GM12878 (cell line): ENCODE data around the gene KLHL36. TPM values are rescaled to one million over a fixed set of nuclear protein-coding genes. Genes with fewer than 3 reads are reported as not detected.

Experiments
- ASH2L ChIP-seq: fragments of 300-600, 200-600 bp; sonication (generic); IDR thresholded peaks from 2 replicates; pipeline ENCODE4 v1.6.1; 2017; ENCODE audit warnings: low read depth, mild to moderate bottlenecking, borderline replicate concordance
- BHLHE40 ChIP-seq, 2 experiments: fragments of 450-650 bp in 1 of 2; IDR thresholded peaks; 2 replicates each; pipeline ENCODE4 v1.6.1; 2011 to 2017; ENCODE audit warnings: low read depth in 2 of 2, borderline replicate concordance in 1 of 2, improper control_type of control experiment in 1 of 2, low read length in 1 of 2, mild to moderate bottlenecking in 1 of 2
- BRCA1 ChIP-seq: IDR thresholded peaks from 2 replicates; pipeline ENCODE4 v1.6.1; 2011; ENCODE audit warnings: low read depth, low read length, improper control_type of control experiment
- CBX3 ChIP-seq: fragments of 200-600 bp; sonication (generic); IDR thresholded peaks from 2 replicates; pipeline ENCODE4 v1.6.1; 2016; ENCODE audit warnings: low read depth, borderline replicate concordance
- ESRRA ChIP-seq: IDR thresholded peaks from 2 replicates; pipeline ENCODE4 v1.6.1; 2012; ENCODE audit warnings: mild to moderate bottlenecking, low read length, improper control_type of control experiment
- FOS ChIP-seq: IDR thresholded peaks from 3 replicates; pipeline ENCODE4 v1.6.1; 2011; ENCODE audit warnings: borderline replicate concordance; ENCODE audit not compliant: insufficient read length; ENCODE audit errors: extremely low read depth
- HDGF ChIP-seq: fragments of 450-650 bp; IDR thresholded peaks from 2 replicates; pipeline ENCODE4 v1.6.1; 2016; ENCODE audit warnings: antibody characterized with exemption
- IKZF2 ChIP-seq, 2 experiments: fragments of 450-650 bp; IDR thresholded peaks; 2 replicates each; pipeline ENCODE4 v1.6.1; 2017; ENCODE audit warnings: mild to moderate bottlenecking in 2 of 2, moderate library complexity in 2 of 2
- KAT2A ChIP-seq: conservative IDR thresholded peaks from 2 replicates; pipeline ENCODE4 v1.6.1; 2011; ENCODE audit warnings: low read depth, low read length; ENCODE audit not compliant: control insufficient read depth
- PAX5 ChIP-seq: IDR thresholded peaks from 2 replicates; pipeline ENCODE4 v1.6.1; 2011; ENCODE audit warnings: low read depth, low read length, borderline replicate concordance
- PKNOX1 ChIP-seq: fragments of 450-650 bp; IDR thresholded peaks from 2 replicates; pipeline ENCODE4 v1.6.1; 2016; ENCODE audit warnings: mild to moderate bottlenecking
- PML ChIP-seq: IDR thresholded peaks from 2 replicates; pipeline ENCODE4 v1.6.1; 2012; ENCODE audit warnings: low read length, inconsistent platforms
- USF1 ChIP-seq: IDR thresholded peaks from 2 replicates; pipeline ENCODE4 v1.6.1; 2011; ENCODE audit warnings: borderline replicate concordance, low read depth, mild to moderate bottlenecking, moderate library complexity, mixed read lengths, low read length; ENCODE audit not compliant: insufficient read depth; ENCODE audit errors: extremely low read length
- YY1 ChIP-seq: IDR thresholded peaks from 2 replicates; pipeline ENCODE4 v1.6.1; 2011; ENCODE audit warnings: low read depth, mild to moderate bottlenecking, low read length
- ZNF207 ChIP-seq: fragments of 450-650 bp; IDR thresholded peaks from 2 replicates; pipeline ENCODE4 v1.6.1; 2014; ENCODE audit warnings: antibody characterized with exemption, mild to moderate bottlenecking, borderline replicate concordance
- ZNF384 ChIP-seq: IDR thresholded peaks from 2 replicates; pipeline ENCODE4 v1.6.1; 2012; ENCODE audit warnings: low read depth, mild to moderate bottlenecking, low read length, improper control_type of control experiment, borderline replicate concordance
- ZNF592 ChIP-seq: fragments of 450-650 bp; IDR thresholded peaks from 2 replicates; pipeline ENCODE4 v1.6.1; 2017; ENCODE audit warnings: mild to moderate bottlenecking, moderate library complexity
- polyA plus RNA-seq, 11 experiments: library from polyadenylated mRNA; depleted of rRNA in 4 of 11; unstranded in 6 of 11; stranded (reverse) in 5 of 11; fragments of >200 nt; fragmentation: Nextera tagmentation in 4 of 11; fragmentation: Illumina TruSeq in 1 of 11; extraction: Ambion mirVana in 4 of 11; extraction: Trizol in 1 of 11; gene quantifications; 1 replicate in 1 of 11; 2 replicates in 10 of 11; pipeline versions ENCODE4 v1.2.1 to v1.2.3, GENCODE V29; 2011 to 2016; ENCODE audit warnings: inconsistent platforms in 2 of 11, missing spikeins in 2 of 11, low read depth in 1 of 11
- total RNA-seq, 4 experiments: library from RNA; depleted of rRNA in 3 of 4; stranded (reverse); fragments of >200 nt in 3 of 4; fragmentation: Illumina TruSeq in 1 of 4; extraction: Trizol in 1 of 4; gene quantifications; 2 replicates each; pipeline versions ENCODE4 v1.2.1 to v1.2.3, GENCODE V29; 2013 to 2021
- TF ChIP-seq, protein P1 (sequence below): fragments of 450-650 bp; IDR thresholded peaks from 2 replicates; pipeline ENCODE4 v1.6.1; 2017; ENCODE audit warnings: mild to moderate bottlenecking, moderate library complexity

The KLHL36 gene
- total and polyA plus RNA-seq, 10 of the 15 experiments (the other 5 are each of a cell fraction or from before 2014, with no cell fraction given), result 2.6 to 45.3 (median 16.8) TPM

GRCh38 chr16:84687715-84688114, 39.4 kb downstream of the KLHL36 start (continued):
- peak; percentile 41 for TF ChIP-seq USF1
- TF ChIP-seq CBX3, result no peak
- 0 out of 4 replicates have a peak, but pooled peaks of 1 of the 2 experiments have one; percentile 11 for TF ChIP-seq IKZF2 (IDR thresholded peaks at IDR 0.05)
- TF ChIP-seq FOS, result no peak
- TF ChIP-seq, protein P1, sequence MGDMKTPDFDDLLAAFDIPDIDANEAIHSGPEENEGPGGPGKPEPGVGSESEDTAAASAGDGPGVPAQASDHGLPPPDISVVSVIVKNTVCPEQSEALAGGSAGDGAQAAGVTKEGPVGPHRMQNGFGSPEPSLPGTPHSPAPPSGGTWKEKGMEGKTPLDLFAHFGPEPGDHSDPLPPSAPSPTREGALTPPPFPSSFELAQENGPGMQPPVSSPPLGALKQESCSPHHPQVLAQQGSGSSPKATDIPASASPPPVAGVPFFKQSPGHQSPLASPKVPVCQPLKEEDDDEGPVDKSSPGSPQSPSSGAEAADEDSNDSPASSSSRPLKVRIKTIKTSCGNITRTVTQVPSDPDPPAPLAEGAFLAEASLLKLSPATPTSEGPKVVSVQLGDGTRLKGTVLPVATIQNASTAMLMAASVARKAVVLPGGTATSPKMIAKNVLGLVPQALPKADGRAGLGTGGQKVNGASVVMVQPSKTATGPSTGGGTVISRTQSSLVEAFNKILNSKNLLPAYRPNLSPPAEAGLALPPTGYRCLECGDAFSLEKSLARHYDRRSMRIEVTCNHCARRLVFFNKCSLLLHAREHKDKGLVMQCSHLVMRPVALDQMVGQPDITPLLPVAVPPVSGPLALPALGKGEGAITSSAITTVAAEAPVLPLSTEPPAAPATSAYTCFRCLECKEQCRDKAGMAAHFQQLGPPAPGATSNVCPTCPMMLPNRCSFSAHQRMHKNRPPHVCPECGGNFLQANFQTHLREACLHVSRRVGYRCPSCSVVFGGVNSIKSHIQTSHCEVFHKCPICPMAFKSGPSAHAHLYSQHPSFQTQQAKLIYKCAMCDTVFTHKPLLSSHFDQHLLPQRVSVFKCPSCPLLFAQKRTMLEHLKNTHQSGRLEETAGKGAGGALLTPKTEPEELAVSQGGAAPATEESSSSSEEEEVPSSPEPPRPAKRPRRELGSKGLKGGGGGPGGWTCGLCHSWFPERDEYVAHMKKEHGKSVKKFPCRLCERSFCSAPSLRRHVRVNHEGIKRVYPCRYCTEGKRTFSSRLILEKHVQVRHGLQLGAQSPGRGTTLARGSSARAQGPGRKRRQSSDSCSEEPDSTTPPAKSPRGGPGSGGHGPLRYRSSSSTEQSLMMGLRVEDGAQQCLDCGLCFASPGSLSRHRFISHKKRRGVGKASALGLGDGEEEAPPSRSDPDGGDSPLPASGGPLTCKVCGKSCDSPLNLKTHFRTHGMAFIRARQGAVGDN, result no peak
- 0 out of 2 replicates have a peak, but pooled peaks have one; percentile 17 for TF ChIP-seq YY1
- peak; percentile 44 for TF ChIP-seq PKNOX1
- no peak for TF ChIP-seq ESRRA
- no peak for TF ChIP-seq ASH2L
- TF ChIP-seq HDGF, result no peak
- no peak for TF ChIP-seq ZNF592
- TF ChIP-seq BRCA1, result no peak
- no peak for TF ChIP-seq ZNF207
- 0 out of 2 replicates have a peak, but pooled peaks have one; percentile 52 for TF ChIP-seq PAX5
- TF ChIP-seq ZNF384, result peak; percentile 80
- TF ChIP-seq KAT2A, result no peak
- no peak for TF ChIP-seq PML
- no peak for TF ChIP-seq BHLHE40 (IDR thresholded peaks at IDR 0.05; ENCODE audit: borderline replicate concordance in 1 of 2, low read depth in 2 of 2, low read length in 1 of 2)
